Measurements from ENCODE around the gene TRRAP. TPM values are rescaled to one million over a fixed set of nuclear protein-coding genes. Genes with fewer than 3 reads are reported as not detected.

The TRRAP gene
- total RNA-seq, 1 donor from 2014 or later, result 21.2 TPM

DNA sequence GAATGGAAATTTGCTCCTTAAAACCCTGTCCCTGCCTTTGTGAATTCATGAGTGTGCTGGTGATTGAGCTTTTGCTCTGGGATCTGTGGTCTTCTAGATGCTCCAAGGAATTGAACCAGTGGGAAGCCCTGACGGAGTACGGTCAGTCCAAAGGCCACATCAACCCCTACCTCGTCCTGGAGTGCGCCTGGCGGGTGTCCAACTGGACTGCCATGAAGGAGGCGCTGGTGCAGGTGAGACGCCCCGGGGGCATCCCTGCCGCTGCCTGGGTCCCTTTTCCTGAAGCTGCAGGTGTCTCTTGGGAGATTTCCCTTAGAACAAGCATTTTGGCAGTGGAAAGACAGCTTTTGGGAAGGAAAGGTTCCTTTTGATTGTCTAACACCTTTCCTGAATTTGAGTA, 100.3 kb downstream of the TRRAP start:
- FAIRE-seq, result no peak
- no peak for DNase-seq (ENCODE audit: low spot score in 2 of 2)

DNA sequence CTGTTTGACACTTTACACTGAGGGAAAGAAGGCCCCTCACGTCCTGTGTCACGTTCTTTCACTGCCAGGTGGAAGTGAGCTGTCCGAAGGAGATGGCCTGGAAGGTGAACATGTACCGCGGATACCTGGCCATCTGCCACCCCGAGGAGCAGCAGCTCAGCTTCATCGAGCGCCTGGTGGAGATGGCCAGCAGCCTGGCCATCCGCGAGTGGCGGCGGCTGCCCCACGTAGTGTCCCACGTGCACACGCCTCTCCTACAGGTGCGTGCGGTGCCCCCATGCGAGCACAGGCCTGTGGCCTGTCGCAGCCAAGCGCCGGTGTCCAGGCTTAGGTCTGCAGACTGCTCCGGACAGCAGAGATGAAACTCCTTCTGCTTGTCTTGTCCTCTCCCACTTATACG, 103.4 kb downstream of the TRRAP start:
- DNase-seq (ENCODE audit: low spot score in 2 of 2), result no peak
- FAIRE-seq, result no peak

DNA sequence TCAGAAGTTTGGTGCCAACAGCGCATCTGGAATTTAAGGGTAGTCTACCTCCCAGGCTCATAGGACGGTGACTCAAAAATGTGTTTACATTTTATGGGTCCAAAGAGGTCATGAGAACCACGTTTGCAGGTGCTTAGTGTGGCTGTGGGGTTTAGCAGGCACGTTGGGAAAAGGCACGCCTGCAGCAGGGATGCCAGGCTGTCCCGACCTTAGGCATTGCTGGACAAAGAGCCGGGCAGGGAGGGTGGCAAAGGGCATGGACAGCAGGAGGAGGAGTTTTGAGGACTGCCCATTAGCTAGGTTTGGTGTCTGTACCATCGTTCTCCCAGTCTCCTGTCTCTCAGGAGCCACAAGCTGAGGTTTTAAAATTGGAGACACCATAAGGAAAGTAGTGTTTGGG, 104.4 kb downstream of the TRRAP start:
- no peak for DNase-seq (ENCODE audit: low spot score in 2 of 2)
- FAIRE-seq, result no peak

DNA sequence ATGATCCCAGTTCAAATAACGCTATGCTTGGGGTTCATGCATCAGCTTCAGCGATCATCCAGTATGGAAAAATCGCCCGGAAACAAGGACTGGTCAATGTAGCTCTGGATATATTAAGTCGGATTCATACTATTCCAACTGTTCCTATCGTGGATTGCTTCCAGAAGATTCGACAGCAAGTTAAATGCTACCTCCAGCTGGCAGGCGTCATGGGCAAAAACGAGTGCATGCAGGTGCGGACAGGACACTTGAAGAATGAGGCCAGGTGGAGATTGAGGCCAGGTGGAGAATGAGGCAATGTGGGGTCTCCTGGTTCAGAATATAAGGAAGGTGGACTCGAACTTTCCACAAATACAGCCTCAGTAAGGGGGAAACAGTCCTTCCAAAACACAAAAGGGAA, 105.8 kb downstream of the TRRAP start:
- DNase-seq (ENCODE audit: low spot score in 2 of 2) (no peak), FAIRE-seq (no peak)

DNA sequence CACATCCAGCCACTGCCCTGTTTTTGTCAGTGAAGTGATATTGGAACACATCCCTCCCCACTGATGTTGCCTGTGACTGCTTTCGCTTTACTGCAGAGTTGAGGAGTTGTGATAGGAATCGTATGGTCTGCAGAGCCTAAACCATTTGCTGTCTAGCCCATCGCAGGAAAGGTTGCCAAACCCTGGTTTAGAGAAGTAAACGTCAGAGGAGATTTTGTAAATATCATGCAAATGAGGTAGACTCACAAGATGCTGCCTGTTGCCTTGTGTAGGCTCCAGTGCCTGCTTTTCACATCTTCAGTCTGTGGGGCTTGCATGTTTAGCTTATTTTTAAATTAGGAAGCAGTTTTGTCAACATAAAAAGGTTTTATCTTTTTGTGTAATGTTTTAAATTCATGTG, 107.1 kb downstream of the TRRAP start:
- FAIRE-seq, result no peak
- DNase-seq (ENCODE audit: low spot score in 2 of 2), result no peak

DNA sequence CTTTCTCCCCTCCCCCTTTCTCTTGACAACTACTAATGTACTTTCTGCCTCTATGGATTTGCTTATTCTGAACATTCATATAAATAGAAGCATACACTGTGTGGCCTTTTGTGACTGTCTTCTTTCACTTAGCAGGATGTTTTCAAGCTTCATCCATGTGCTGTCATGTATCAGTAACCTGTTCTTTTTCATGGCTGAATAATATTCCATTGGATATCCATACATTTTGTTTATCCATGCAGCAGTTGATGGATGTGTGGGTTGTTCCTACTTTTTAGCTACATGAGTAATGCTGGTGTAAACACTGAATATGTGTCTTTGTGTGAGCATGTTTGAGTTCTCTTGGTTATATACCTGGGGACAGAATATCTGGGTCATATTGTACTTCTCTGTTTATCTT, 107.6 kb downstream of the TRRAP start:
- FAIRE-seq (no peak), DNase-seq (ENCODE audit: low spot score in 2 of 2) (no peak)

DNA sequence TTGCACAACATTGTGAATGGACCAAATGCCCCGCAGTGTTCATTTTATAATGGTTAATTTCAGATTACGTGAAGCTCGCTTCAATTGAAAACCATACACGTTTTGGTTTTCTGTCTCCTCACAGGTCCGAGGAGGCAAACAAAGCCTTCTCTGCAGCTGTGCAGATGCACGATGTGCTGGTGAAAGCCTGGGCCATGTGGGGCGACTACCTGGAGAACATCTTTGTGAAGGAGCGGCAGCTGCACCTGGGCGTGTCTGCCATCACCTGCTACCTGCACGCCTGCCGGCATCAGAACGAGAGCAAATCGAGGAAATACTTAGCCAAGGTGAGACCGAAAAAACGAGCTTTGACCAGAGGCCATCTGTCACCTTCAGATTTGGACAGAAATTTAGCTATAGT, 110.3 kb downstream of the TRRAP start:
- DNase-seq (ENCODE audit: low spot score in 2 of 2), result no peak
- FAIRE-seq, result no peak

DNA sequence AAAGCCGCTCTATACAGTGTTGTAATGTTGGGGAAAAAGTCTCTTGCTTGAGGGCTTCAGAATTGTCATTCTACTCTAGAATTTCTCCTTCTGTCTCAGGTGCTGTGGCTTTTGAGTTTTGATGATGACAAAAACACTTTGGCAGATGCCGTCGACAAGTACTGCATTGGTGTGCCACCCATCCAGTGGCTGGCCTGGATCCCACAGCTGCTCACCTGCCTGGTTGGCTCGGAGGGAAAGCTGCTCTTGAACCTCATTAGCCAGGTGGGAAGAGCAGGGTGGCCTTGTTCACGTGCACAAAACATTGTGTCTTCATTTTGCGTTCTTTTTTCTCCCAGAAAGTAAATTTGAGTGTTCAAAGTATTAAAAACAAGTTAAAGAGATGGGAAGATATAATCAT, 112.0 kb downstream of the TRRAP start:
- no peak for DNase-seq (ENCODE audit: low spot score in 2 of 2)
- FAIRE-seq, result no peak

DNA sequence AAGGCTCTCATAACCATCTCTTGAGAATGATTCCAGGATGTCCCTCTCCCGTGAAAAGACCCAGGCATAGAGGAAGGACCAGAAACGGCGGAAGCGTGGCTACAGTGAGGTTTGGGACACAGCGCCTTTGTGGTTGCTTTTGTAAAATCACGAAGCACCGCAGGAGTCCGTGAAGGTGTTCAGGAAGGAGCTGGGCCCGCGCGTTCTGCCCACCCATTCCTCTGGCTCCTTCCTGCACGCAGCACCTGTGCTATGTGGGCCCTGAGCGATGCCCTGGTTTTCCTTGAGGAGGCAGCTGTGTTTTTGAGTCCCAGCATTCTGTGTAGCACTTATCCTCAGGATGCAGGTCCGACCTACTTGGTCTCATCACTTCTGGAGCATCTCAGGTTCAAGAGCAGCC, 112.8 kb downstream of the TRRAP start:
- DNase-seq (ENCODE audit: low spot score in 2 of 2), result no peak

DNA sequence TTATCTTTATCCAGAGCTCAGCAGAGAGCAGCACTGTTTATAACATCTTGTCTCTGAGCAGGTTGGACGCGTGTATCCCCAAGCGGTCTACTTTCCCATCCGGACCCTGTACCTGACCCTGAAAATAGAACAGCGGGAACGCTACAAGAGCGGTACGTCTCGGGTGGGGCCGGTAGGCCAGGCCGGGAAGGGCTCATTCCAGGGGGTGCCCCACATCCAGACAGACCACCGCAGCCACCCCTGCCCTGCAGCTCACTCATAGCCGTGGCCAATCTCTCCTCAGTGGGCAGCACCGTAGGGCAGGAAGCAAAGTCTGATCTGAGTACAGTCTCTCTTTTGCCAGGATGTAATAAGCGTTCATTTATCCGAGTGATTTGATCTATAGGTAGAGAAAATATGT, 113.7 kb downstream of the TRRAP start:
- no peak for FAIRE-seq

More for the DNA sequence above, 112.8 kb downstream of the TRRAP start:
- FAIRE-seq, result no peak

DNA sequence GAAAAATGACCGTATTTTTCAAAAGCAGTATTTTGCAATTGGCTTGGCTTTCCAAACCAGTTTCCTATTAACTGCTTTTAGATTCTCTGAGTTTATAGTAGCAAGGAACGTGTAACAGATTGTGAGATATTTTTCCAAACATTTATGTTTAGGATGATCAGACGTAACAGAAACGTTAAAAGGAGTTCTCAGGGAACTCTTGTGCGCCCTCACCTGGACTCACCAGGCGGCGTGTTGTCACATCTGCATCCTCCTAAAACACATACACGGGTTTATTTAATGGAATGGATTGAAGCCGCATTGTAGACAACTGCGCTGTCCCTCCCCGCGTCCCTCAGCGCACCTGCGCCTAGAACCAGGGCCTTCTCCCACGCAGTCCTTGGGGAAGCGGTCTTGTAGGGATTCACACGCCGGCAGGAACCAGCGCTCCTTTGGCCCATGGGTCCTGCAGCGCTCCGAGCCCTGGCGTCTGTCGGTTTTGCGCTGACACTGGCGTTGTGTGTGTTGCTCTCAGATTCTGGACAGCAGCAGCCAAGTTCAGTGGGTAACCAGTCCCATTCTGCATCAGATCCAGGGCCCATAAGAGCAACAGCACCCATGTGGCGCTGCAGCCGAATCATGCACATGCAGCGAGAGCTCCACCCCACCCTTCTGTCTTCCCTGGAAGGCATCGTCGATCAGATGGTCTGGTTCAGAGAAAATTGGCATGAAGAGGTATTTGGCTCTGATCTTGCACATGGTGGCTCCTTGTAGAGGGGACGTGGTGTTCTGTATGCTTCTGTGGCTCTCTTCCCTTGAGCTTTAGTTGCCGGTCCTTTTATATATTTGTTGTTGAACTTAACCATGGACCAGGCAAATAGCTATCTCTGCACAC, 114.9 kb downstream of the TRRAP start:
- FAIRE-seq, result no peak
- DNase-seq (ENCODE audit: low spot score in 2 of 2), result no peak

More for the DNA sequence above, 113.7 kb downstream of the TRRAP start:
- no peak for DNase-seq (ENCODE audit: low spot score in 2 of 2)

DNA sequence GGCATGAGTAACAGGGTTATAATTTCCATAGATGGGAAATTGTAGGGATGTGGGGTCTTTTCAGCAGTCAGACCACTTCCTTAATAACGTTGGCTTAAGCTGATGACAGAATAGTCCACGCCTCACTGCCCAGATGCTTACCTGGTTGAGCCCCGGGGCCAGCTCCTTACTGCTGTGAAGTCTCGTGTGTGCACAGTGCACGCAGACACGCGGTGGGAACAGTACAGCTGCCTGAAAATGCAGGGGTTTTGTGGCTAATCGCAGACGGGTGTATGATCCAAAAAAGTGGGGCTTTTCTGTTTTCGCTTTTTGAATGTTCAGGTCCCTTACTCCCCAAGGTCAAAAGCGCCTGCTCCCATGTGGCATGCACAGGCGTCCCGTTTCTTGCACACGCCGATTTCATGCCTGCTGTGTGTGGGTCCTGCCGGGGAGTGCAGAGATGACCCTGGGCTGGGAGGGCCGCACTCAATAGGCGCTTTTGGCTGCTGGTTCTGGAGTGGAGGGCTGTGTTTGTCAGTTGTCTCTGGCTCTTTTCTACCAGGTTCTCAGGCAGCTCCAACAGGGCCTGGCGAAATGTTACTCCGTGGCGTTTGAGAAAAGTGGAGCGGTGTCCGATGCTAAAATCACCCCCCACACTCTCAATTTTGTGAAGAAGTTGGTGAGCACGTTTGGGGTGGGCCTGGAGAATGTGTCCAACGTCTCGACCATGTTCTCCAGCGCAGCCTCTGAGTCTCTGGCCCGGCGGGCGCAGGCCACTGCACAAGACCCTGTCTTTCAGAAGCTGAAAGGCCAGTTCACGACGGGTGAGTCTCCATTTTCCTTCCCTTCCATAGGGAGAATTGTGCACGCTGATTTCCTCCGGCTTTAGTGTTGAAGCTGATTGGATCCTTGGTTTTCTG, 116.0 kb downstream of the TRRAP start:
- FAIRE-seq, result no peak
- no peak for DNase-seq (ENCODE audit: low spot score in 2 of 2)

DNA sequence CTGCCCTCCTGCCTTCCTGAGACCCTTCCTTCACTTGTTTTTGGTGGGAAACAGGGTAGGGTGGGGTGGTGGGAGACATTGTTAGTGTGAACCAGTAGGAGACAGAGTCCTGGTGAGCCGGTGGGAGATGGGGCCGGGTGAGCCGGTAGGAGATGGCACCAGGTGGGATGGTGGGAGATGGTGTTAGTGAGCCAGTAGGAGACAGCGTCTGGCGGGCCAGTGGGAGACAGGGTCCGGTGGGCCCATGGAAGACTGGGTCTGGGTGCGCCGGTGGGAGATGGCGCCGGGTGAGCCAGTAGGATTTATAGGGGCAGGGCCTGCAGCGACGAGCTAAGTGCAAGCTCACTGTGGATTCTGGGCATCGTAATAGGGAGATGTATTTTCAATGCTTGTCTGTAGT, 116.8 kb downstream of the TRRAP start:
- FAIRE-seq, result no peak
- DNase-seq (ENCODE audit: low spot score in 2 of 2), result no peak

DNA sequence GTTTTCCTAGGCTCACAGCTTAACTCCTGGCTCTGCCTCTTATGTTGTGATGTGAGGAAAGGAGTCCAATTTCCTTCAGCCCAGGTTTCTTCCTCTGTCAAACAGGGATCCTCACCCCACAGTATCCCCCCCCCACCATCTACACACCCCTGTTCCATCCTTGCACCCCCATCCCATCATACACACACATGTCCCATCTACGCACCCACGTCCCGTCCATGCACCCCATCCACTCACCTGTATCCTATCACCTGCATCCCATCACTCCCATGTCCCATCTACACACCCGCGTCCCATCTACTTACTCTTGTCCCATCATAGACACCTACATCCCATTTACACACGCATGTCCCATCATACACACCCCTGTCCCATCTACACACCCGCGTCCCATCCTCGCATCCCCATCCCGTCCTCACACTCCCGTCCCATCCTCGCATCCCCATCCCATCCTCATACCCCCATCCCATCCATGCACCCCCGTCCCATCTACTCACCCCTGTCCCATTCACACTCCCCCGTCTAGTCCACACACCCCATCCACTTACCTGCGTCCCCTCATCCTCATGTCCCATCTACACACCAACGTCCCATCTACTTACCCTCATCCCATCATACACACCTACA, 117.3 kb downstream of the TRRAP start:
- DNase-seq (ENCODE audit: low spot score in 2 of 2), result no peak
- no peak for FAIRE-seq

DNA sequence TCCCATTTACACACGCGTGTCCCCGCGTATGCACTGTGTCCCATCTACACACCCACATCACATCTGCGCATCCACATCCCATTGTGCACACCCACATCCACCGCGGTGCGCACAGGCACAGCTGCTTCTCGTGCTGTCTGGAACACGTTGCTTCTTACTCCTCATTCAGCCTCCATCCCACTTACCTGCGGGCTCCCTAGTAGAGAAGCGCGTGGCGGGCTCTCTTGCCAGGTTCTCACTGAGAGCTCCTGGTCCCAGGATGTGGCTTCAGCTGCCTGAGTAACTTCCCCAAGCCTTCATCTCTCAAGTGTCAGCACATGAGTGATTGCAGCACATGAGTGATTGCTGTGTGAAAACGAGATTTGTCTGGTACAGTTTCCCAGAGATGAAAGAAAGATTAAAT, 117.8 kb downstream of the TRRAP start:
- DNase-seq (ENCODE audit: low spot score in 2 of 2), result no peak
- FAIRE-seq, result no peak

DNA sequence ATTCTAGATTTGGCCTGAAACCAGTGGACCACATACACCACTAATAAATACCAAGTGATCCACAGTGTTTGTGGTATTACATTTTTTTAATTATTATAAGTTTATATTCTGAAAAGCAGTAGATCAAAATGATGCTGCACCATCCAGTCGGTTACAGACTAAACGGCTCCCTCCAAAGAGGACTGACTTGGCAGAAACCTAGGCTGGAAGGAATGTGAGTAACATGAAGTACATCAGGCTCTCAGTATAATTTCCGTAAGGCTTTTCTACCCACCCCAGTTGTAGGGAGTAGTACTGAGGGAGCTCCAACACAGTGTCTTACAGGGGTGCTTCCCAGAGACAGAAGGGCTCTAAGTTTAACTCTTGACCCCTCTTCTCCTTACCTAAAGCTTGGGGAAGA, 119.5 kb downstream of the TRRAP start:
- no peak for FAIRE-seq

DNA sequence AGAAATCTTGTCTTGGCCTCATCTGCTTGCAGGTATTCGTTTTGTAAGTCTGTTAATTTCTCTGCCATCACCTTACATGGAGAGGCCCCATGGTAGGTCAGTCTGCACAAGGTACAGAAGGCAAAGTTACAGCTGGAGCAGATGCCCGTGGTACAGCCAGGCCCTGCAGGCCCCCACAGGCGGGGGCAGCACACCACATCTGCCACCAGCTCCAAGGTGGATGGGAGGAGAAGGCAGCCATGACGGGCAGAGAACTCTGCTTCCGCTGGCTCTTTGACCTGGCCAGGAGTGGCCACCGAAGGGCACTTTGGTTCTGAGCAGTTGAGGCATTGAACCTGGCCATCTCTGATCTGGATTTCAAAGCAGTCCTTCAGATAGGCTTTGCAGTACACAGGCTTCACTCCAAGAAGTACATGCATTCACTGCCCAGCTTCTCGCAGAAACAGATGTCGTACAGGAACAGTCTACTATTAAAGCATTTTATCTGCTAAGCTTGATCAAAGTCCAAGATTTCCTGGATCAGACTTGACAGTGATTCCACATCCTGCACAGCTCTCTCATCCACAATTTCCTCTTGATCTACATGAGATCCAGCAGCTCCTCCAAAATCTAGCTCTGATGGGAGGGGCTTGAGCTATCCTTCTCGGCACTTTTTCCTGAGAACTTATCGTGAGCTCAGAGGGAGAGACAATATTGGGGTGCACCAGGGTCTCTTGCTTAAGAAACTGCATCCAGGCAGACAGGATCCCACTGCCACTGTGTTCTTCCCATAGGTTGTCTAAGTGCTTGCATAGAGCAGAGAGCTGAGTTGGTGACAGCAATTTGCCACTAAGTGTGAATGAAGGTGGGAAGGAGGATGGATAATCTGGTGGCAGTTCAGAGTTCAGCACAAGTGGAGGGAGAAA, 120.7 kb downstream of the TRRAP start:
- DNase-seq (ENCODE audit: low spot score in 2 of 2), result no peak
- FAIRE-seq, result no peak

More for the DNA sequence above, 119.5 kb downstream of the TRRAP start:
- no peak for DNase-seq (ENCODE audit: low spot score in 2 of 2)

DNA sequence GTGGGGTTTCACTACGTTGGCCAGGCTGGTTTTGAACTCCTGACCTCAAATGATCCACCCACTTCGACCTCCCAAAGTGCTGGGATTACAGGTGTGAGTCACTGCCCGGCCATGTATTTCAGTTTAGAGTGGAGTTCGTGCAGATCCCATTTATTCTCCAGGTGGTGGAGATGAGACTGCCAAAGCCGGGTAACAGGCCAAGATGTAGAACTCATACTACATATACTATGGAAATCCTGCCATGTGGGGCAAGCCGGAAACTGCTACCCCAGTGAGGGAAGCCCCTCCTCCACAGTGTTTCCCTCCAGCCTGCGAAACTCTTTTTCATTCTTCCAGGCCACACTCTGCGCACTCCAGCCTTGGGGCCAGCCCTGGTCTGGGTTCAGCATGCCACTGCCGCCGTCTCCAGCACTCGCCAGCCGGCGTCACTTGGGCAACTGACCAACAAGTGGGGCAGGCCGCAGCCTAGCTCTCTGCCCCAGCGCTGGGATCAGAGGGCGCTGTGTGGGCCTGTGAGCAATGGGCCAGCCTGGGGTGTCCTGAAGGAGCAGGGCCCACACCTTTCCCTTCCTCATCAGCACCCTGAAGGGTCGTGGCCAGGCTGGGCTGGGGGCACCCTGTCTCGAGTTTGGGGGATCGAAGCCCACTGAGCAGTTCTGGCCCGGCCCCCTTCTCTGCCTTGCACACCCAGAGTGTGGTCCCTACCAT, 122.0 kb downstream of the TRRAP start:
- no peak for DNase-seq (ENCODE audit: low spot score in 2 of 2)
- FAIRE-seq, result no peak

DNA sequence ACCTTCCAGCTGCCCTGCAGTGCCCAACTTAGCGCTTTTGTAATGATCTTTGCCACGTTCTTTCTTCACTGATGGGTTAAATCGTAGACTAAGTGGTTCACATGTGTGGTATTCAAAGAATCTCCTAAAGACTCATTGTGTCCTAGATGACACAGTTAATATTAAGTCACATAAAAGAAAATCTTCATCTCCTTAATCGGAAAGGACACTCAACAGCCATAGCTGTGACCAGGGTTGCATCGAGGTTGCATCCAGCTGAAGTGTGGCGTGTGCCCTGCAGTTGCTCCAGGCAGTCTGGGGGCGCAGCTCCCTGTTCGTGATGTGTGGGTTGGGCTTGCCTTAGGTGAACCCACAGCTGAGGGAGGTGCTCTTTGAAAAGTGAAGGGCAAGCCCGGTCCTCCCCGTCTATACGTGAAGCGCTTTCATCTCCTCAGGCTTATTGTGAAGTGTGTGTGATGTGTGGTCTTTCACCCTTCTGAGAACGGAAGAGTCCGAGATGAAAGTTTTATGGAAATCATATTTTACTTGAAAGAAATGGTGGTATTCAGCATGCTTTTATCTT, 122.7 kb downstream of the TRRAP start:
- FAIRE-seq, result no peak
- no peak for DNase-seq (ENCODE audit: low spot score in 2 of 2)
